Activated T-cell treated with anti-CD3 and anti-CD28 coated beads for 24 hours (primary cell): ENCODE results near the gene ACOT7.
A peak's percentile ranks its signal among the peaks of the same experiment; 100 is the strongest.

Experiments used
- DNase-seq: peaks from one replicate; pipeline ENCODE4 v3.0.0-alpha.2; 2020; ENCODE audit warnings: low read depth

Gene ACOT7

GRCh38 chr1:6424000-6424565, 30.5 kb upstream of the ACOT7 start:
- DNase-seq: no peak

GRCh38 chr1:6423321-6423999, 29.9 kb upstream of the ACOT7 start:
- peak; percentile 62 for DNase-seq

DNA sequence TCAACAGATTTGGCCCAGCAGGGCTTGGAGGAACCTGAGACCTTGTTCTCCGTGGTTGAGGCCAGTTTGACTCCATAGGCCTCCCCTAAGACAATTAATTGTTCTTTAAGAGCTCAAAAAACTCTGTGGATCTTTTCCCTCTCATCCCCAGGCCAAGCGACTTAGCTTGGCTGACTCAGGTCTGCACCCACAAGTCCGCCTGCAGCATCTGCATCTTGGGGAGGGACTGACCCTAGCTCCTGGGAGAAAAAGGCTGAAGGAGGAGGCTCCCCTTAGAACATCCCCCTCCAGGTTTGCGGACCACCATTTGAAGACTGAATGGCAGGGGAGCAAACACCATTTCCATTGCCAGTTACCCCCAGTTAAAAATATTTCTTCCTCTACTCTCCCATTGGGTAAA, 27.7 kb upstream of the ACOT7 start:
- no peak for DNase-seq

- DNase-seq: no peak
These were observed 27.0 kb upstream of the ACOT7 start for GRCh38 chr1:6420454-6421042.

GRCh38 chr1:6419804-6420453, 26.4 kb upstream of the ACOT7 start, which contains the start of gene HES2:
Gene HES2, minus strand, starts transcription at chr1:6419919. Its CDS starts 99 bp downstream, at chr1:6419820.
- DNase-seq: no peak

GRCh38 chr1:6419397-6419803, 25.8 kb upstream of the ACOT7 start:
- DNase-seq: no peak

DNA sequence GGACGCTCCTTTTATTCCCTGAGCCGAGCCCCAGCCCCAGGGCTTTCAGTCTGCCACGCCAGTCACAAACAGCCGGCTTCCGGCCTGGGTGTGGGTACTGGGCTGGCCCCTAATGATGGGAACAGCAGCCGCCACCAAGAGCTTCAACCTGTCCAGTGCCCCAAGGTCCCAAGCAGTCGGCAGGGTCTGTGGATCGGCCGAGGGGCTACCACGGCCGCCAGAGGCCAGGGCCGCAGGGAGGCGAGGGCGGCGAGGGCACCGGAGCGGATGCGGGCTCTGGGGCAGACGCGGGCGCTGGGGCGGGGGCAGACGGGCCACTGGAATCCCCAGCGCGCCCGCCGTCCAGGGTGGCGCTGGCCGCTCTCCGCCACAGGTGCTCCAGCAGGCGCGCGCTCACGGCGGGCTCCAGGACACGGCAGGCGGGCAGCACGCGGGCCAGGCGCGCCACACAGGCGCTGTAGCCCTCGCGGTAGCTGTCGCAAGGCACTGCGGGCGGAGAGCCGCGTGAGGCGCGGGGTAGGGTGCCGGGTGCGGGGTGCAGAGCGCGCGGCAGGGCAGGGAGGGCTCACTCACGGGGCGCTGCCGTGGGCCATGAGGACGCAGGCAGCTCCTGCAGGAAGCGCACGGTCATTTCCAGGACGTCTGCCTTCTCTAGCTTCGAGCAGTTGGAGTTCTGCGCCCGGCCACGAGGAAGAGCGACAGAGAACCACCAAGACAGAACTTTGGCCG, 25.3 kb upstream of the ACOT7 start:
- DNase-seq: no peak

DNA sequence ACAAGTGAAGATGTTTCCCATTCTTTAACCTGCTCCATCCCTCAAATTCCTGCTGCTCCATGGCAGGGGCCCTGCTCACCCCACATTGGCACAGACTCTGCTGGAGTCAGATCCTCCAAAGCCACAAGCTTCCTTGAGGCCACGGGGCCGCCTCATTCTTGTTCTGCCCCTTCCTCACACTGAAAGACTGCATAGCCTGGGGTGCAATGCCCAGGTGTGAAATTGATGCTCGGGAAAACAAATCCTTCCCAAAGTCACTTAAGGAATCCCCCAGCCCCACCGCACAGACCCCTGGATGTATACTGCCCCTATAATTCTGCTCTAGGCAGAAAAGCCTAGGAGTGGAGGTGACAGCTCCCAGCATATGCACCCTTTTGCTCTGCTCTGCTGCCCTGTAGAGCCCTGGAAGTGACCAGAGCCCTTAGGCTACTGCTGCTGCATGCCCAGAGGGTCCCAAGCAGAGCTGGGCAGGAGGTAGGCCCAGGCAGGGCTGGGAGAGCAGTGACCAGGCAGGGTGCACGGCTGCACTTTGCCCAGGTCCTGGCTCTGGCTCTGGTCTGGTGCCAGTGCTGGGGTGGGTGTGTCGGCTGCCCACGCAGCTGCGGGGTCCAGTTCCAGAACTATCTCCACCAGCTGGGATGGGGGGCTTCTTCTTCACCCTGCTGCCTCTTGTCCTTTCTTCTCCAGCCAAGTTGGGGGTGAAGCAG, 24.5 kb upstream of the ACOT7 start:
- no peak for DNase-seq

GRCh38 chr1:6416906-6417305, 23.3 kb upstream of the ACOT7 start:
- DNase-seq: no peak

- no peak for DNase-seq
These were observed 22.7 kb upstream of the ACOT7 start for GRCh38 chr1:6416295-6416656.

DNA sequence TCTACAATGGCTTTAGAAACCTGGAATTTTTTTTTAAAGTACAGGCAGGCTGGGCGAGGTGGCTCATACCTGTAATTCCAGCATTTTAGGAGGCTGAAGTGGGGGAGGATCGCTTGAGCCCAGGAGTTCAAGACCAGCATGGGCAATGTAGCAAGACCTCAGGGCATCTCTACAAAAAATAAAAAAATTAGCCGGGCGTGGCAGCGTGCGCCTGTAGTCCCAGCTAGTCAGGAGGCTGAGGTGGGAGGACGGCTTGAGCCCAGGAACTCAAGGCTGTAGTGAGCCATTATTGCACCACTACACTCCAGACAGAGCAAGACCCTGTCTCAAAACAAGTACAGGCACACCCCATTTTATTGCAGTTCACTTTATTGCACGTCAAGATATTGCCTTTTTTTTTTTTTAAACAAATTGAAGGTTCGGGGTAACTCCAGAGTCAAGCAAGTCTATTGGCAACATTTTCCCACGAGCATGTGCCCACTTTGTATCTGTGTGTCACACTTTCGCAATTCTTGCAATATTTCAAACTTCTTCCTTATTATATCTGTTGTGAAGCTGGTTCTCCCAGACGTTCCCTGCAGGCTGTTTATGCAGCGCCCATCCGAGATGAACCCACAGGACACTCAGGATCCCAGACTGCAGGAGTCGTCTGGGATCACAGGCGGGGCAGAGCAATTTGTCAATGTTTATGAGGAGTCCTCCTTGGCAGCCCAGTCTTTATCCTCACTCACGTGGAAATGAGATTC, 21.5 kb upstream of the ACOT7 start:
- no peak for DNase-seq

- DNase-seq: peak; percentile 40
These were observed 20.9 kb upstream of the ACOT7 start for GRCh38 chr1:6414443-6414844.

GRCh38 chr1:6412896-6413295, 19.3 kb upstream of the ACOT7 start:
- DNase-seq: no peak

DNA sequence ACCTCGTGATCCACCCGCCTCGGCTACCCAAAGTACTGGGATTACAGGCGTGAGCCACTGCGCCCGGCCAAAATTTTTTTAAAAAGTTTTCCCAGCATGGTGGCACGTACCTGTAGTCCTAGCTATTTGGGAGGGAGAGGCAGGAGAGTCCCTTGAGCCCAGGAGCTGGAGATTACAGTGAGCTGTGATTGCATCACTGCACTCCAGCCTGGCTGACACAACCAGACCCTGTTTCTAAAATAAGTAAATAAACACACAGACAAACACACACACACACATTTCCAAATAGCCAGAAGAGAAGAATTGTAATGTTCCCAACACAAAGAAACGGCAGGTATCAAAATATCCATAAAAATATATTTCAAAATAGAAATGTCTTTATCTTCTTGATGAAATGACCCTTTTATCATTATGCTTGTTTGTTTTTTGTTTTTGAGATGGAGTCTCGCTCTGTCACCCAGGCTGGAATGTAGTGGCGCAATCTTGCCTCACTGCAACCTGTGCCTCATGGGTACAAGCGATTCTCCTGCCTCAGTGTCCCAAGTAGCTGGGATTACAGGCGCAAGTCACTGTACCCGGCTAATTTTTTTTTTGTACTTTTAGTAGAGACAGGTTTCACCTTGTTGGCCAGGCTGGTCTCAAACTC, 16.8 kb upstream of the ACOT7 start:
- no peak for DNase-seq

GRCh38 chr1:6409733-6410132, 16.2 kb upstream of the ACOT7 start:
- DNase-seq: no peak

- DNase-seq: no peak
These were observed 15.5 kb upstream of the ACOT7 start for GRCh38 chr1:6409053-6409452.

GRCh38 chr1:6408023-6408422, 14.5 kb upstream of the ACOT7 start:
- no peak for DNase-seq

DNA sequence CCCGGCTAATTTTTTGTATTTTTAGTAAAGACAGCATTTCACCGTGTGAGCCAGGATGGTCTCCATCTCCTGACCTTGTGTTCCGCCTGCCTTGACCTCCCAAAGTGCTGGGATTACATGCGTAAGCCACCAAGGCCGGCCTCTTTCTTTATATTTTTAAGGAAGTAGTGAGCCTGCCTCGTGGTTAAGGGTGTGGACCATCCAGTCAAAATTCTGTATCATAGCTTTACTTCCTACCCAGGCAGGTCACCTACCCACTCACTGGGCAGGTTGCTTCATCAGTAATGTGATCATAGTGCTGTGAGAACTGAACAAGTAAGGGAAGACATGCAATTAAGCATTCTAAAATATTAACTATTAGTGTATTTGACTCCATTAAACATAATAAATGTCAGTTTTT, 8.1 kb upstream of the ACOT7 start:
- DNase-seq: no peak

- no peak for DNase-seq
These were observed 5.7 kb upstream of the ACOT7 start for GRCh38 chr1:6399294-6399693.

- no peak for DNase-seq
These were observed 4.4 kb upstream of the ACOT7 start for GRCh38 chr1:6397844-6398441.
